Bladder microvascular endothelial cell (primary cell): ENCODE measurements around the gene SEPTIN1. TPM values are rescaled to one million over a fixed set of nuclear protein-coding genes. Genes with fewer than 3 reads are reported as not detected.

Experiments used
- total RNA-seq: library from RNA; depleted of rRNA; stranded (reverse); fragments of >200 nt; gene quantifications from 2 replicates; pipeline ENCODE4 v1.2.3, GENCODE V29; 2014

The SEPTIN1 gene
- total RNA-seq: 0.50 TPM in 1 of 2 replicates, not detected in the other

GRCh38 chr16:30382111-30382881, at the start of gene SEPTIN1:
SEPTIN1 (minus strand) TSS chr16:30382561; CDS start chr16:30382542, 19 bp downstream.

GRCh38 chr16:30429678-30430427, 47.5 kb upstream of the SEPTIN1 start, which contains the start of gene DCTPP1:
DCTPP1 (minus strand) TSS chr16:30430030; CDS start chr16:30429980, 50 bp downstream.

GRCh38 chr16:30407102-30407803, 24.9 kb upstream of the SEPTIN1 start, which contains the start of gene ZNF771:
ZNF771 (plus strand) TSS chr16:30407606; CDS start chr16:30408054, 448 bp downstream.

GRCh38 chr16:30395155-30395991, 13.0 kb upstream of the SEPTIN1 start, which contains the start of gene ZNF48:
ZNF48 (plus strand) TSS chr16:30395420; CDS start chr16:30395795, 375 bp downstream.

GRCh38 chr16:30374538-30374937, 7.8 kb downstream of the SEPTIN1 start, which contains the start of gene MYL11:
MYL11 (plus strand) TSS chr16:30374802; CDS start chr16:30374858, 56 bp downstream.

GRCh38 chr16:30370456-30371247, 11.7 kb downstream of the SEPTIN1 start, which contains the start of gene TBC1D10B:
TBC1D10B (minus strand) TSS chr16:30370494; CDS start chr16:30370183, 311 bp downstream.

GRCh38 chr16:30355144-30355953, 27.0 kb downstream of the SEPTIN1 start, which contains the start of gene CD2BP2:
CD2BP2 (minus strand) TSS chr16:30355308; CDS start chr16:30354681, 627 bp downstream.

Other genes starting within 250 kb of the SEPTIN1 start
- 3.1 and 3.2 TPM in 2 replicates for gene CORO1A, start 199.0 kb downstream of the SEPTIN1 start, total RNA-seq
- gene BOLA2B, start 188.9 kb downstream of the SEPTIN1 start, total RNA-seq: 28.4 and 30.9 TPM in 2 replicates
- 41.9 and 45.5 TPM in 2 replicates for gene SLX1A, start 188.7 kb downstream of the SEPTIN1 start, total RNA-seq
- 2.3 and 4.7 TPM in 2 replicates for gene SULT1A3, start 183.3 kb downstream of the SEPTIN1 start, total RNA-seq
- gene NPIPB13, start 134.1 kb downstream of the SEPTIN1 start, total RNA-seq: 0.16 and 6.2 TPM in 2 replicates
- 42.1 and 51.8 TPM in 2 replicates for gene CD2BP2, start 27.3 kb downstream of the SEPTIN1 start, total RNA-seq
- 26.9 and 47.2 TPM in 2 replicates for gene TBC1D10B, start 12.1 kb downstream of the SEPTIN1 start, total RNA-seq
- 0.97 TPM in 1 of 2 replicates, not detected in the other for gene MYL11, start 7.8 kb downstream of the SEPTIN1 start, total RNA-seq
- 9.1 and 13.3 TPM in 2 replicates for gene ZNF48, start 12.9 kb upstream of the SEPTIN1 start, total RNA-seq
- 7.8 and 9.0 TPM in 2 replicates for gene ZNF771, start 25.0 kb upstream of the SEPTIN1 start, total RNA-seq
- gene DCTPP1, start 47.5 kb upstream of the SEPTIN1 start, total RNA-seq: 29.2 and 37.9 TPM in 2 replicates
- gene SEPHS2, start 63.3 kb upstream of the SEPTIN1 start, total RNA-seq: 11.2 and 18.0 TPM in 2 replicates
- not detected in 2 replicates for gene ITGAL, start 90.2 kb upstream of the SEPTIN1 start, total RNA-seq
- 9.4 and 13.2 TPM in 2 replicates for gene ZNF768, start 144.0 kb upstream of the SEPTIN1 start, total RNA-seq
- gene ZNF747, start 152.3 kb upstream of the SEPTIN1 start, total RNA-seq: 3.9 and 8.4 TPM in 2 replicates
- 2.8 and 3.5 TPM in 2 replicates for gene ZNF764, start 175.8 kb upstream of the SEPTIN1 start, total RNA-seq
- 9.1 and 10.6 TPM in 2 replicates for gene ZNF688, start 189.2 kb upstream of the SEPTIN1 start, total RNA-seq
- gene ZNF785, start 203.1 kb upstream of the SEPTIN1 start, total RNA-seq: 6.8 and 10.0 TPM in 2 replicates
- 2.9 and 4.0 TPM in 2 replicates for gene ZNF689, start 227.8 kb upstream of the SEPTIN1 start, total RNA-seq